Mucosa of descending colon (tissue), 3 donors: ENCODE measurements around the gene LYRM4. TPM values are rescaled to one million over a fixed set of nuclear protein-coding genes. Genes with fewer than 3 reads are reported as not detected.

Experiments
- ATAC-seq: fragments of 200-7000 bp; cut with Tn5 transposase; one replicate; pipeline ENCODE4 v1.9.1; 2020; ENCODE audit warnings: mild to moderate bottlenecking, moderate library complexity
- DNase-seq, 3 donors: peaks; one replicate each; pipeline ENCODE4 v3.0.0-alpha.2; 2020
- H3K36me3 ChIP-seq: fragments of 200-600 bp; one replicate; pipeline ENCODE4 v1.8.0; 2021; ENCODE audit warnings: low read depth, mild to moderate bottlenecking
- H3K4me1 ChIP-seq: fragments of 200-600 bp; one replicate; pipeline ENCODE4 v1.8.0; 2021; ENCODE audit warnings: low read depth, mild to moderate bottlenecking
- H3K4me3 ChIP-seq: fragments of 200-600 bp; one replicate; pipeline ENCODE4 v1.8.0; 2021; ENCODE audit warnings: mild to moderate bottlenecking
- H3K9me3 ChIP-seq: fragments of 200-600 bp; one replicate; pipeline ENCODE4 v1.8.0; 2021; ENCODE audit warnings: mild to moderate bottlenecking
- intact Hi-C, 2 donors: fragments of 100-400 bp; cut with DNase I in 1 of 2; cut with micrococcal nuclease in 1 of 2; formaldehyde crosslinking; loops; one replicate each; pipeline versions ENCODE4 v1.11.0 to v1.11.1; 2022; cut with DNase I, micrococcal nuclease
- total RNA-seq, 3 donors: library from RNA; stranded (reverse); fragmentation: NEBNext Ultra II Directional in 2 of 3; extraction: Animal tissue kit (Norgen Biotek cat#: 25700) in 2 of 3; gene quantifications; one replicate each; pipeline versions ENCODE4 v1.2.1 to v1.2.4, GENCODE V29; 2021 to 2023
- TF ChIP-seq, protein P1 (sequence below): fragments of 200-600 bp; IDR thresholded peaks from one replicate; pipeline ENCODE4 v1.8.0; 2022; ENCODE audit warnings: antibody characterized with exemption, mild to moderate bottlenecking
- donor health status: DM: no; HTN: no; CAD: no; lungs with moderate emphysema.
- donor health status: DM: no; HTN: no; CAD: no.
- donor health status: DM: no; HTN: yes; CAD: no.

Gene LYRM4
- total RNA-seq, 3 donors from 2014 or later = 13.6 to 19.8 (median 13.9) TPM

DNA sequence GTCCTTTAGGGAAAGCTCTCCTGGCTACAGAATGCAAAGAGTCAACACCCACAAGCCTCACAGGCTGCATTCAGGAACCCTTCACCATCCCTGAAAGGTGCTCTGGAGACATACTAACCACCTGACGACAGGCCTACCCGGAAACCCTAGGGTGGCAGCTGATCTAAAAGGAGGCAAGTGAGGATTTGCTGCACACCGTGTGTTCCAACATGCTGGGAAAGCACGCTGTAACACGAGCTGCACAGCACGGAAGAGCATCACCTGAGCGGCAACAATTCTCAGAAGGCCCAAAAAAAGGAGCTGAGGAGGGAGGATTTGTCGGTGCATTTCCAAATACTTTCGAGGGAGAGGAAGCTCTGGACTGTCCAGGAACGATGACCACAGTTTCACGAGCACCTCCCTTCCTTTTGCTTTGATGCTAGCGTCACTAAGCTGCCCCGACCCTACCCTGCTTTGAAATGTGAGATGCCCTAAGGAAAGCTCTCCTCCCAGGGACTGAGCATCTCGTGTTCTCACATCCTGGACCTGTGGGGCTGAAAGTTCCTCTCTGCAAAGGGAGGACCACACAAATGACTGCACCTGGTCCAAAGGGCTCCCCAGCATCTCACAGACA, 88.6 kb downstream of the LYRM4 start:
- Histone ChIP-seq H3K4me3 (no peak overlapping the region), H3K4me1 (no peaks in the 10 kb centered on the region), H3K36me3 (no peaks in the 10 kb centered on the region), H3K9me3 (no peaks in the 10 kb centered on the region)
- DNase-seq (no peak), ATAC-seq (no peak)
- TF ChIP-seq, protein P1, sequence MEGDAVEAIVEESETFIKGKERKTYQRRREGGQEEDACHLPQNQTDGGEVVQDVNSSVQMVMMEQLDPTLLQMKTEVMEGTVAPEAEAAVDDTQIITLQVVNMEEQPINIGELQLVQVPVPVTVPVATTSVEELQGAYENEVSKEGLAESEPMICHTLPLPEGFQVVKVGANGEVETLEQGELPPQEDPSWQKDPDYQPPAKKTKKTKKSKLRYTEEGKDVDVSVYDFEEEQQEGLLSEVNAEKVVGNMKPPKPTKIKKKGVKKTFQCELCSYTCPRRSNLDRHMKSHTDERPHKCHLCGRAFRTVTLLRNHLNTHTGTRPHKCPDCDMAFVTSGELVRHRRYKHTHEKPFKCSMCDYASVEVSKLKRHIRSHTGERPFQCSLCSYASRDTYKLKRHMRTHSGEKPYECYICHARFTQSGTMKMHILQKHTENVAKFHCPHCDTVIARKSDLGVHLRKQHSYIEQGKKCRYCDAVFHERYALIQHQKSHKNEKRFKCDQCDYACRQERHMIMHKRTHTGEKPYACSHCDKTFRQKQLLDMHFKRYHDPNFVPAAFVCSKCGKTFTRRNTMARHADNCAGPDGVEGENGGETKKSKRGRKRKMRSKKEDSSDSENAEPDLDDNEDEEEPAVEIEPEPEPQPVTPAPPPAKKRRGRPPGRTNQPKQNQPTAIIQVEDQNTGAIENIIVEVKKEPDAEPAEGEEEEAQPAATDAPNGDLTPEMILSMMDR = no peak
- intact Hi-C loops = no loop called here

- no peak for DNase-seq
- intact Hi-C loops = no loop called here
- Histone ChIP-seq H3K36me3 (no peaks in the 10 kb centered on the region), H3K4me1 (no peaks in the 10 kb centered on the region), H3K4me3 (no peak overlapping the region), H3K9me3 (no peaks in the 10 kb centered on the region)
- TF ChIP-seq, protein P1 = no peak
- ATAC-seq = no peak
Measured at GRCh38 chr6:5167501-5167900, 93.2 kb downstream of the LYRM4 start.

GRCh38 chr6:5164092-5164491, 96.7 kb downstream of the LYRM4 start:
- intact Hi-C loops = no loop called here

GRCh38 chr6:5163247-5163646, 97.5 kb downstream of the LYRM4 start:
- ATAC-seq (no peak), DNase-seq (no peak)
- Histone ChIP-seq H3K36me3 (no peaks in the 10 kb centered on the region), H3K4me1 (no peaks in the 10 kb centered on the region), H3K4me3 (no peak overlapping the region), H3K9me3 (no peaks in the 10 kb centered on the region)
- intact Hi-C loops = no loop called here
- TF ChIP-seq, protein P1 = no peak

More at GRCh38 chr6:5164092-5164491, 96.7 kb downstream of the LYRM4 start:
- TF ChIP-seq, protein P1 = no peak
- Histone ChIP-seq H3K36me3 (no peaks in the 10 kb centered on the region), H3K4me3 (no peak overlapping the region), H3K4me1 (no peaks in the 10 kb centered on the region), H3K9me3 (no peaks in the 10 kb centered on the region)
- ATAC-seq (no peak), DNase-seq (no peak)

GRCh38 chr6:5162355-5162754, 98.4 kb downstream of the LYRM4 start:
- Histone ChIP-seq H3K9me3 (no peaks in the 10 kb centered on the region), H3K4me1 (no peaks in the 10 kb centered on the region), H3K36me3 (no peaks in the 10 kb centered on the region), H3K4me3 (no peak overlapping the region)
- intact Hi-C loops = no loop called here
- DNase-seq (no peak), ATAC-seq (no peak)
- TF ChIP-seq, protein P1 = no peak

DNA sequence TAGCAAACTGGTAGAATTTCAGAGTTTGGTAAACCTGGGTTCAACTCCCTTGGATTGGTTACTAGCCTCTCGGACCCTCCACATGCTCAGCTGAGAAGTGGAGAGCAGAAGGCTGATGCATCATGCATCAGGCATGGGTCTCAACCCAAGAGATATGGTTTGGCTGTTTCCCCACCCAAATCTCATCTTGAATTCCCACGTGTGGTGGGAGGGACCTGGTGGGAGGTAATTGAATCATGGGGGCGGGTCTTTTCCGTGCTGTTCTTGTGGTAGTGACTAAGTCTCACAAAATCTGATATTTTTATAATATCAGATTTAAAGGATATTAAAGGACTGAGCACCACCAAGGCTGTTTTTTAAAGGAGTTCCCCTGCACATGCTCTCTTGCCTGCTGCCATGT, 100.5 kb downstream of the LYRM4 start:
- no peak for ATAC-seq
- H3K36me3 ChIP-seq = no peaks in the 10 kb centered on the region
- no peak overlapping the region for H3K4me3 ChIP-seq
- no peaks in the 10 kb centered on the region for H3K4me1 ChIP-seq
- TF ChIP-seq, protein P1 = no peak
- no peak for DNase-seq
- no peaks in the 10 kb centered on the region for H3K9me3 ChIP-seq
- intact Hi-C loops = no loop called here
